Gastroesophageal sphincter (tissue), 3 donors: Measurements from ENCODE around the gene CUL9.

Experiments used
- EP300 ChIP-seq: sonication (generic); formaldehyde crosslinking; IDR thresholded peaks from one replicate; pipeline ENCODE4 v1.6.1; 2017; ENCODE audit warnings: antibody characterized with exemption, mild to moderate bottlenecking
- POLR2A ChIP-seq, 2 donors: fragments of 450-650 bp; IDR thresholded peaks; one replicate each; pipeline ENCODE4 v1.6.1; 2017; ENCODE audit warnings: antibody characterized with exemption in 2 of 2, mild to moderate bottlenecking in 2 of 2, moderate library complexity in 1 of 2
- POLR2AphosphoS5 ChIP-seq: sonication (generic); formaldehyde crosslinking; IDR thresholded peaks from one replicate; pipeline ENCODE4 v1.6.1; 2017; ENCODE audit warnings: antibody characterized with exemption
- TF ChIP-seq, protein P1 (sequence below), 4 experiments: fragments of 200-600 bp in 2 of 4; fragments of 450-650 bp in 2 of 4; sonication (generic) in 1 of 4; IDR thresholded peaks; one replicate each; pipeline ENCODE4 v1.5.1; 2017 to 2019; ENCODE audit warnings: antibody characterized with exemption in 4 of 4, mild to moderate bottlenecking in 2 of 4, moderate library complexity in 2 of 4

DNA sequence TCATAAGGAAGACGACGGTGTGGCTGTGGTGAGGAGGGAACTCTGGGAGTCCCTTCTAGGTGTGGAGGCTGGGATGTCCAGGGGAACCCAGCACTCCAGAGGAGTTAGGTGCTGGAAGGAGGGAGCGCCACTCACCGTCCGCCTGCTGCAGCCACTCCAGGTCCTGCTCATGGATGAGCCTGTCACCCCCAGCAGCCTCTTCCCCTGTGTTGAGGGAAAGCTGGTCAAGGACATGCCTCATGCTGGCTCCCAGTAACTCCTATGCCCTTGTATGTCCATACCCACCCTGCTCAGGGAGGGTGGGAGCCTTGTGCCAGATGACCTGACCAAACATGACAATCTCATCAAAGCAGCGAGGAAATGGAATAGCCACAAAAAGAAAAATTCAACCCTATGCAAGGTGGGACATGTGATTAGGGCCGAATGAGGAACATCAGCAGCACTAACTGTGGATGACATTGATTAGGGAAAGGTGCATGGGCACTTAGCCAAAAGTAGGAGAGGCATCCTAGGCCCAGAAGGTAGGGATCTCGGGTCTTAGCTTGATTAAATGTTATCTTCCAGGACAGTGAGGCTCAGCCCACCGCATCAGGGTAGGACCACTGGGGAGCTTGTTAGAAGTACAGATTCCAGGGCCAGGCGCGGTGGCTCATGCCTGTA lies 44.3 kb downstream of the CUL9 start:
- TF ChIP-seq POLR2AphosphoS5: no peak
- TF ChIP-seq, protein P1, sequence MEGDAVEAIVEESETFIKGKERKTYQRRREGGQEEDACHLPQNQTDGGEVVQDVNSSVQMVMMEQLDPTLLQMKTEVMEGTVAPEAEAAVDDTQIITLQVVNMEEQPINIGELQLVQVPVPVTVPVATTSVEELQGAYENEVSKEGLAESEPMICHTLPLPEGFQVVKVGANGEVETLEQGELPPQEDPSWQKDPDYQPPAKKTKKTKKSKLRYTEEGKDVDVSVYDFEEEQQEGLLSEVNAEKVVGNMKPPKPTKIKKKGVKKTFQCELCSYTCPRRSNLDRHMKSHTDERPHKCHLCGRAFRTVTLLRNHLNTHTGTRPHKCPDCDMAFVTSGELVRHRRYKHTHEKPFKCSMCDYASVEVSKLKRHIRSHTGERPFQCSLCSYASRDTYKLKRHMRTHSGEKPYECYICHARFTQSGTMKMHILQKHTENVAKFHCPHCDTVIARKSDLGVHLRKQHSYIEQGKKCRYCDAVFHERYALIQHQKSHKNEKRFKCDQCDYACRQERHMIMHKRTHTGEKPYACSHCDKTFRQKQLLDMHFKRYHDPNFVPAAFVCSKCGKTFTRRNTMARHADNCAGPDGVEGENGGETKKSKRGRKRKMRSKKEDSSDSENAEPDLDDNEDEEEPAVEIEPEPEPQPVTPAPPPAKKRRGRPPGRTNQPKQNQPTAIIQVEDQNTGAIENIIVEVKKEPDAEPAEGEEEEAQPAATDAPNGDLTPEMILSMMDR (IDR thresholded peaks at IDR 0.05): no peak
- no peak for TF ChIP-seq POLR2A (IDR thresholded peaks at IDR 0.05)
- TF ChIP-seq EP300: no peak
